Right lobe of liver (tissue), 4 donors: Measurements from ENCODE around the gene MYH7B.

Experiments
- CTCF ChIP-seq, 4 donors: fragments of 200-600 bp in 3 of 4; fragments of 450-650 bp in 1 of 4; IDR thresholded peaks; one replicate each; pipeline versions ENCODE4 v1.5.1 to v1.8.0; 2016 to 2022; ENCODE audit warnings: antibody characterized with exemption in 4 of 4, mild to moderate bottlenecking in 2 of 4
- POLR2A ChIP-seq: fragments of 450-650 bp; IDR thresholded peaks from one replicate; pipeline ENCODE4 v1.6.1; 2017; ENCODE audit warnings: antibody characterized with exemption, mild to moderate bottlenecking
- donor health status: DM: no; HTN: no; CAD: no.
- donor health status: DM: no; HTN: no; CAD: no.
- donor health status: DM: no; HTN: yes; CAD: no.

- TF ChIP-seq CTCF (IDR thresholded peaks at IDR 0.05) (no peak), POLR2A (no peak)
Observed at GRCh38 chr20:34945315-34946077, 10.2 kb upstream of the MYH7B start.
